Stimulated activated CD4-positive, alpha-beta T cell treated with anti-CD3 and anti-CD28 coated beads, Interleukin-15, amount 100 ng/mL, for 1 hour (primary cell): ENCODE measurements around the gene TMEM175.

Experiments
- DNase-seq, 2 donors: peaks; one replicate each; pipeline ENCODE4 v3.0.0-alpha.2; 2020; ENCODE audit warnings: low read depth in 1 of 2, low spot score in 1 of 2

TMEM175 gene

DNA sequence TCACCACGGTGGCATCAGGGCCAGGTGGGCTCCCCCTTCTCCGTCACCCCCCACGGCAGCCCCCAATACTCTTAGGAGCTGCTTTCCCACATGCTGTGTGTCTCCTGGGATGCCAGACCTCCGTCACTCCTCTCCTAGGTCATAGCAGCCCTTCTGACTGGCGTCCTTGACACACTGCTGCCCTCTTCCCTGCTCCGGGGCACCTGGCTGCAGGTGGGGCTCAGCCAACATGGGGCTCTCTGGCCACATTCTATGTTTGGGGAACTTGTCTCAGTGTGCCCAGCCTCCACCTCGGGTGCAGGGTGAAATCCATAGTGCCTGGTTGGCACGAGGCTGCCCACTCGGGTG is 13.8 kb downstream of the TMEM175 start:
- no peak for DNase-seq

DNA sequence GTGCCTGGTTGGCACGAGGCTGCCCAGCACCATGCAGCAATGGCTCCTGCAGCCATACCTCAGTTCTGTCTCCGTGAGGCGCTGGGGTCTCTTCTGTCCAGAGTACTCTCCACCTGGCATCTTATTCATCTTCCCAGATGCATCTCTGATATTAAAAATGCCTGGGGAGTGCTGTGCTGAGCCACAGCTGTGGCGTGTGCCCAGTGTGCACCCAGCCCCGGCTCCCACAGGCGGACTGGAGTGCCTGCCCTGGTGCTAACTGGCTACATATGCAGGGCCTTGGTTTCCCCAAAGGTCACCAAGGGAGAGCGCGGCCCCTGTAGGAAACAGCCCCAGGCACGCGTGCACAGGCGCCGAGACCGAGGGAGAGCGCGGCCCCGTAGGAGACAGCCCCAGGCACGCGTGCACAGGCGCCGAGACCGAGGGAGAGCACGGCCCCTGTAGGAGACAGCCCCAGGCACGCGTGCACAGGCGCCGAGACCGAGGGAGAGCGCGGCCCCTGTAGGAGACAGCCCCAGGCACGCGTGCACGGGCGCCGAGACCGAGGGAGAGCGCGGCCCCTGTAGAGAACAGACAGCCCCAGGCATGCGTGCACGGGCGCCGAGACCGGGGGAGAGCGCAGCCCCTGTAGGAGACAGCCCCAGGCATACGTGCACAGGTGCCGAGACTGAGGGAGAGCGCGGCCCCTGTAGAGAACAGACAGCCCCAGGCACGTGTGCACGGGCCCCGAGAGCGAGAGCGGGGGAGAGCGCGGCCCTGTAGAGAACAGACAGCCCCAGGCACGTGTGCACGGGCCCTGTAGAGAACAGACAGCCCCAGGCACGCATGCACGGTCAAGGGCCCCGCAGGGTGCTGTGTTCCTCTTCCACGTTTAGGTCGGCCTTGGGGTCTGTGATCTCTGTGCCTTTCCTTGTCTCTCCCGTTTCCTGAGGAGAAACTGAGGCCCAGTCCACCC is 14.5 kb downstream of the TMEM175 start:
- no peak for DNase-seq

DNA sequence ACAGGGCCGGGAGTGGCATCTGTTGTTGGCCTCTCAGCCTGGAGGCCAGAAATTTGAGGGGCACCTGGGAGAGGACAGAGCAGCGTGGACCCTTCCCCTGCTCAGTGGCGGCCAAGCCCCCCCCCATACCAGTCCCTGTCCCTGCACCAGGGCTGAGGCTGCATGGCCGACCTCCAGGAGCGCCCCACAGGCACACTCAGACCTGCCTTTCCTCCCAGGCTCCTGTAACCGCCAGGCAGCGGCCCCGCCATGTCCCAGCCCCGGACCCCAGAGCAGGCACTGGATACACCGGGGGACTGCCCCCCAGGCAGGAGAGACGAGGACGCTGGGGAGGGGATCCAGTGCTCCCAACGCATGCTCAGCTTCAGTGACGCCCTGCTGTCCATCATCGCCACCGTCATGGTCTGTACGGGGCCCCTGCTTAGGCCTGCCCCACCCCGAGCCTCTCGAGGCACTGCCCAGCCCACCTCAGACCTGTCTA is 15.3 kb downstream of the TMEM175 start:
- DNase-seq = no peak

DNA sequence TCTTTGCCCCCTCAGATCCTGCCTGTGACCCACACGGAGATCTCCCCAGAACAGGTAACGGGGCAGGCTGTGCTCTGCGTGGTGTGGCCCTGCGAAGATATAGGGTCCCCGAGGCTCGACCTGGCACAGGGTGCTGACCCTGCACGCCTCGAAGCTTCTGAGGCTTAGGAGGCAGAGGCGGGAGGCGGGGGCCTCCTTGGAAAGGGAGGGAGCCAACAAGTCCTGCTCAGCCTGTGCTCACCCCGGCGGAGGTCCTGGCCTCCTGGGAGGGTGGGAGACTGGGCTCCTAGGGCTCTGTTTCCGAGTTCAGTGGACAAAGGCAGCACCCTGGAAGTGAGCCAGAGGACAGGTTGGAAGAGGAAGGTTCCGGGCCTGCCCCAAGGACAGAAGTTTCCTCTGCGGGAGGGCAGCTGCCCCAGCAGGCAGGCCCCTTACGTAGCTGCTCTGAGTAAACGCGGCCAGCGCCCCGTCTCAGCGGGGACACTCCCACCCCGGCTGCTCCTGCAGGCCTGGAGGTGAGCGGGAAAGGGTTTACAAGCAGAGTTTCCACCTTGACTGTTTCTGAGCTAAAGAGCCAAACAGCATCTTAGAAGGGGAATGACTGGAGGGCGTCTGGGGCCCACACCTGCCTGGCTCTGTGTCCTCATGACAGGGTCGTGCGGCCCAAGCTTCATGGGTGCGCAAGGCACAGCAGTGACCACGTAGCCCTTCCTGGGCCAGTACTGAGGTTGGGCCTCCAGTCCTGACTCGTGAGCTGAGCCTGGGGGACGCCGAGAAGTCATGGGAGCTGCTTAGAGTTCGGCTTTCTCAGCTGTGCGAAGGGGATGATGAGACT is 16.1 kb downstream of the TMEM175 start:
- no peak for DNase-seq

DNA sequence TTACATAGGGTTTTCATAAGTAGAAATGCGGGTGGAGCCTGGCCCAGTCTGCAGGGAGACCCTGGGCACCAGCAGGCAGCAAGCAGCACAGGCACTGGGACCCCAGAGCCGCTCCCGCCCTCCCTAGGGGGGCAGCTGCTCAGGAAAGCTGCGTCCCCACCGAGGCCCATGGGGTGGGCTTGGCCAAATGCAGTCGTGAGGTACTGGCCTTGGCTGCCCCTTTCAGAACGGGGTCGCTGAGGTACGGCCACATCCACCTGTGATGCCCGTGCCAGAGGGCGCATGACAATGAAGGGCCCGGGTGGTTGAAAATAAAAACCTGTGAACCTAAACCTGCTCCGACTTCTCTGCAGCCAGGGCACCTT is 16.7 kb downstream of the TMEM175 start:
- DNase-seq = no peak

DNA sequence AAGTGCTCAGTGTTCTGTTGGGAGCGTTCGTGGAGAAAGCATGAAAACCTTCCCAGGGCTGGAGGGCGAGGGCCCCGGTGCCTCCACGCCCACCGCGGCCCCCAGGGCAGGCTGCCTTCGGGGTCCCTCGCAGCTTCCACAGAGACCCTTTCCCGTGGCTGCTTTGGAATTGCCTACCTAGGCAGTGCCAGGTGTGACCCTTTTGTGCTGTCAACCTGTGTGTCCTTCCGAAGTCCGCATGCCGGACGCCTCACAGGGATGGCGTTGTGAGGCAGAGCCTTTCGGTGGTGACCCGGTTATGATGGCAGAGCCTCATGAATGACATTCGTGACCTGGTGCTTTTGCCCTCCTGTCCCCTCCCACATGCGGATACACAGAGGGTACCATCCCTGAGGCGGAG is 17.4 kb downstream of the TMEM175 start:
- no peak for DNase-seq

DNA sequence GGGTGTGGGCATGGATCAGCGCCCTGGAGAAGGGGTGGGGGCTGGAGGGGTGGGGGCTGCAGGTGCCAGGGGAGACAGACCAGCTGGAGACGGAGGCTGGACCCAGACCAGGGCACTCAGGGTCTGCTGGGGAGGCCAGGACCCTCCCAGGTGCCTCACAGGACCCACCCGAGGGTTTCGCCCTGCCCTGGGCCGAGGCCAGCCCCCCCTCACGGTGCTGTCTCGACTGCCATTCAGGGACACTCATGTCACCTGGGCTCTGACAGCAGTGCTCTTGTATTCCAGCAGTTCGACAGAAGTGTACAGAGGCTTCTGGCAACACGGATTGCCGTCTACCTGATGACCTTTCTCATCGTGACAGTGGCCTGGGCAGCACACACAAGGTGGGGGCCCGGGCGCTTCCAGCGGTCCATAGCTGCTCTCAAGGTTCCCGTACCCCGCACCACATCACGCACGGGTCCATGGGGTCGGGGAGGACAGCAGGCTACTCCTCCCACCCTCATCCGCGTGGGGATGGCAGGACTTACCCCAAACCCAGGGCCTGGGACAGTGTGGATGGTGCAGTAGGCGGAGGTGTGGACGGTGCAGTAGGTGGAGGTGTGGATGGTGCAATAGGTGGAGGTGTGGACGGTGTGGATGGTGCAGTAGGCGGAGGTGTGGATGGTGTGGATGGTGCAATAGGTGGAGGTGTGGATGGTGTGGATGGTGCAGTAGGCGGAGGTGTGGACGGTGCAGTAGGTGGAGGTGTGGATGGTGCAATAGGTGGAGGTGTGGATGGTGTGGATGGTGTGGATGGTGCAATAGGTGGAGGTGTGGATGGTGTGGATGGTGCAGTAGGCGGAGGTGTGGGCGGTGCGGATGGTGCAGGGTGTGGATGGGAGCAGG is 18.1 kb downstream of the TMEM175 start:
- DNase-seq = no peak

DNA sequence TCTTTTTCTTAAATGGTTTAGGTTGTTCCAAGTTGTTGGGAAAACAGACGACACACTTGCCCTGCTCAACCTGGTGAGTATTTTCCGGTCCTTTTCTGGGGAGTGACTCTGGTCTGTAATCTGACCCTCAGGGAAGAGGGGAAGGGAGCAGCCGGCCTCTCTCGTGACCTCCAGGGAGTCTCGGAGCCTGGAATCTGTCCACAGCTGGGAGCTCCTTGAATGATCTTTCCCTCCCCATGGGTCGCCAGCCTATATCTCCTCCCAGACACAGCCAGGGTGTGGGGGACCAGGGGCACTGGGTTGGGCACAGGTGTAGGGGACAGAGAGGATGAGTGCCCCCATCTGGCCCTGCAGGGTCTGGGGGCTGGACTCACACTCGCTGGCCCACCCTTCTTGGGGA is 18.9 kb downstream of the TMEM175 start:
- DNase-seq = no peak

DNA sequence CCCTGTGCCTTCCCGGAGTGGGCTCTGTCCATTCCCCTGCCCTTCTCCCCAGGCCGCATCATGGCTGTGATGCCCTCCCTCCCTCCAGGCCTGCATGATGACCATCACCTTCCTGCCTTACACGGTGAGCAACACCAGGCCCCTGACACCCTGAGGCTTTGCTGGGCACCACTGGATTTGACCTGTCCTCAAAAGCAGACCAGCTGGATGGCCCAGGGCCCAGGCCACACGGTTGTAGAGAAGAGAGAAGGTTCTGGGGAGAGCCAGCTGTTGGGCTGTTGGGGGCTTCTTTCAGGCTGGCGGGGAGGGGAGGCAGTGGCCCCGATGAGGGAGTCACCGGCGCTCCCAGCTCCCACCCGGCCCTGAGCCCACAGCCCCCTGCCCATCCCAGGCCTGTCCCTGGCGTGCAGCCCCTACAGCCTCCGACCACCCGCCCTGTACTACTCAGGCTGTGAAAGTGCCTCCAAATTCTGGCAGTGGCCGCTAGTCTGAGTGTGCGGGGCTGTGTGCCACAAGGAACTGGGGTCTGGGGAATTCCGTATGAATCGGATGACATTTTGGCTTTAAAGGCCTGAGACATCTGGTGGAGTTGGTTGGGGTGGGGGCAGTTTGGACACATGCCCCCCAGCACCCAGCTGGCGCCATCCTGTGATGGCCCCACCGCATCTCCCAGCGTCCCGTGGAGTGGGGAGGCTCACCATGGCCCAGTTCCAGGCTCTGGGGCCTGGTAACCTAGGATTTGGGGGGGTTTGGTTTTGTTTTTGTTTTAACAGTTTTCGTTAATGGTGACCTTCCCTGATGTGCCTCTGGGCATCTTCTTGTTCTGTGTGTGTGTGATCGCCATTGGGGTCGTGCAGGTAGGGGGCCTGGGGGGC is 19.6 kb downstream of the TMEM175 start:
- no peak for DNase-seq

DNA sequence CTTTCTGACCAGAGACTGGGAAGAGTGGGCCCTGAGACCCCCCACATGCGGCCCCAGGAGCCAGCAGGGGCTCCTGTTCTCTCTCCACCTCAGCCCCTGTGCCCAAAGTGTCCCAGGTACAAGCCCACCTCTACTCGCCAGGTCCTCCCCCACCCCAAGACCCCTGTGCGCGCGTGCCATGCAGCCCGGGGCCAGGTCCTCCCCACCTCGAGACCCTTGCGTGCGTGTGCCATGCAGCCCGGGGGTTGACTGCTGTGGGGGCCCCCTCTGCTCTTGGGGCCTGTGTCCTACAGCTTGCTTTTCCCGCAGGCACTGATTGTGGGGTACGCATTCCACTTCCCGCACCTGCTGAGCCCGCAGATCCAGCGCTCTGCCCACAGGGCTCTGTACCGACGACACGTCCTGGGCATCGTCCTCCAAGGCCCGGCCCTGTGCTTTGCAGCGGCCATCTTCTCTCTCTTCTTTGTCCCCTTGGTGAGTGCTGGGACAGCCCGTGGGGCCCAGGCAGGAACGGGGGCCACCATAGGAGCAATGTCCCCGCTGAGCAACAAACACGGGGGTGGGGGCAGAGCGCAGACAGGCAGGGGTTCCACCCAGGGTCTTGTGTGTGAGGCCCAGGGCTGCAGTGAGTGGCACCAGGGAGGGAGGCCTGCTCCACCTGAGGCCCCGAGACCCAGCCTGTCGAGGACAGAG is 20.8 kb downstream of the TMEM175 start:
- DNase-seq = no peak

DNA sequence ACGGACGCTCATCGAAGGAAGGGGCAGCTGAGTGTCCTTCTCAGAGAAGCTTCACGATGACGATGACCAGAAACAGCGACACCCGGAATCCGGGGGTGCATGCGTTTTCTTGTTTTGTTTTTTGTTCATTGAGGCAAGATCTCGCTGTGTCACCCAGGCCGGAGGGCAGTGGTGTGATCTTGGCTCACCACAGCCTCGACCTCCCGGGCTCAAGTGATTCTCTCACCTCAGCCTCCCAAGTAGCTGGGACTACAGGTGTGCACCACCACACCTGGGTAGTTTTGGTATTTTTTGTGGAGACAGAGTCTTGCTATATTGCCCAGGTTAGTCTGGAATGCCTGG is 21.3 kb downstream of the TMEM175 start:
- DNase-seq = no peak

DNA sequence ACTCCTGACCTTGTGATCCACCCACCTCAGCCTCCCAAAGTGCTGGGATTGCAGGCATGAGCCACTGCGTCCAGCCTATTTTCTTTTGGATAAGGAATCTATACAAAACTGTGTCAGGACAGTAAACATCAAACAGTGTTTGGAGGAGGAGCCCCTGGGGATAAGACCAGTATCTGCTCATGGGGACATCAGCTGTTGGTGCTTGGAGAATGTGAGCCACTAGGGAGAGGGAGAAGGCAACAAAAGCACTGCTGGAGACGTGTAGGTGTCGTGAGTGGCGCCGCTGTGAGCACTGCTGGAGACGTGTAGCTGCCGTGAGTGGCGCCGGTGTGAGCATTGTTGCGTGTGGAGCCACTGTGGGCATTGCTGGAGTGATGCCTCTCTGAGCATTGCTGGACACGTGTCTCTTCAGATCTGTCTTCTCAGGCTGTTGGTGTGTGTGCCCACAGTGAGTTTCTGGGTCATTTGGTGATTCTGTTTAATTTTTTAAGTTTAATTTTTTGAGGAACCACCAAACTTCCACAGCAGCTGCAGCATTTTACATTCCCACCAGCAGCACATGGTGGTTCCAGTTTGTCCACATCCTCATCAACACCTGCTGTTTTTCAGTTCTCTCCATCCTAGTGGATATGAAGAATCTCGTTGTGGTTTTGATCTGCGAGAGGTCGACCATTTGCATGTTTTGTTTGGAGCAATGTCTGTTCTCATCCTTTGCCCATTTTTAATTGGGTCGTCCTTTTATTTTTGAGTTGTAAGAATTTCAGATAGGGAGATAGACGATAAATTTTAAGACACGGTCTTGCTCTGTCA is 22.2 kb downstream of the TMEM175 start:
- DNase-seq = no peak

DNA sequence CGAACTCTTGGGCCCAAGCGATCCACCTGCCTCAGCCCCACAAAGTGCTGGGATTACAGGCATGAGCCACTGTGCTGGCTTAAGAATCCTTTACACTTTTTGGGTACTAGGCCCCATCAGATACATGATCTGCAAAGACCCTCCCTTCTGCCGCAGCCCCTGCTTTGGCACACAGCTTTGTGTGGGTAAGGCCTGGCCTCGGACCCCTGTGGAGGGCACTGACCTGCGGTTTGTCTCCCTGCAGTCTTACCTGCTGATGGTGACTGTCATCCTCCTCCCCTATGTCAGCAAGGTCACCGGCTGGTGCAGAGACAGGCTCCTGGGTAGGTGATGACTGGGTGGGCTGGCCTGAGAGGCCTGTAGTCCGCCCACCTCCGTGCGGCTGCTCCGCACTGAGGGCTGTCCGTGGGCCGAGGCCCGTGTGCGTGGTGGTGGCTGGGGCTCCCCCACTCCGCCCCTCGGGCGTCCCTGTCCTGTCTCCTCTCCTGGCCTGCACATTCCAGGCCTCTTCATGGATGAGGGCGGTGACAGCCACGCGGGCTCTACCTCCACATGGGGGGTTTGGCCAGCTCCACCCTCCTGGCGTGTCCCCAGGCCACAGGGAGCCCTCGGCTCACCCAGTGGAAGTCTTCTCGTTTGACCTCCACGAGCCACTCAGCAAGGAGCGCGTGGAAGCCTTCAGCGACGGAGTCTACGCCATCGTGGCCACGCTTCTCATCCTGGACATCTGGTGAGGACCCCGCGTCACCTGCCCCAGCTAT is 23.1 kb downstream of the TMEM175 start:
- no peak for DNase-seq

DNA sequence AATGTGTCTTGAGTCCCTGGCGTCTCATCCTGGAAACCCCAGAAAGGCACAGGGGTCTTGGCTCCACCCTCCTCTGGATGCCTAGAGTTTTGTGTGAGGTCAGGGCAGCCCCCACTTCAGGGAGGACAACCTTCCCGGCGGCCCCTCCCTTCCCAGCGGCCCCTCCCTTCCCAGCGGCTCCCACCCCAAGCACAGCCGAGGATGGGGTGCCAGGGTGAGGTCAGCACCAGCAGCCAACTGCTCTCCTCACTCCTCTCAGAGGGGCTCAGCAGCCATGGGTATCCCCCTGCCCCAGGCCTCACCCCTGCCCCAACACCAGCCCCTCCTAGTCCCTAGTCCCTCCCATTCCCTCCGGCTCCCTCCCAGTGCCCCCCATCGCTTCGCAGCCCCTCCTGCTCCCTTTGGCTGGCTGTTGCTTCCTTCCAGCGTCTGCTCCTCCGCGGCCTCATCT is 23.7 kb downstream of the TMEM175 start:
- no peak for DNase-seq

DNA sequence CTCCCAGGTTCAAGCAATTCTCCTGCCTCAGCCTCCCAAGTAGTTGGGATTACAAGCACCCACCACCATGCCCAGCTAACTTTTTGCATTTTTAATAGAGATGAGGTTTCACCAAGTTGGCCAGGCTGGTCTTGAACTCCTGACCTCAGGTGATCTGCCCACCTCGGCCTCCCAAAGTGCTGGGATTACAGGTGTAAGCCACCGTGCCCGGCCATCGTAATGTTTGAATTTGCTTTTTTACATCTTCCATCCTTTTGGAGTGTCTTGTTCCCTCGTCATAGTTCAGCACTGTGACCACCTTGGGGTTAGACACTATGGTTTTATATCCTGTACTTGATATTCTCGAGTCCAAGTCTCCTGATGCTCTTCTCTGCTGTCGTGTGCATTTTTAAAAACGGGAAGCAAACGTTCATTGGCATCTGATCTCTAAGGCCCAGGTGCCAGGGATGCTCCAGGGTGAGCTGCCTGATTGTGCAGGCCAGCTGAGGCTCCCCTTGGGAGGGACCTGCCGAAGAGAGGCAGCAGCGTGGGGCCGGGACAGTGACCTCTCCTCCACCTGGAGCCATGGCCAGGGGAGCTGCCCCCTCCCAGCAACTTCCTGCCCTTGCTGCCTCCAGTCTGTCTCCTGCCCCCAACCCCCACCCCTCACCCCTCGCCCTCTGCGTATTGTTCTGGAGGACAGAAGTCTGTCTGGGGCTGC is 24.4 kb downstream of the TMEM175 start:
- DNase-seq = no peak

DNA sequence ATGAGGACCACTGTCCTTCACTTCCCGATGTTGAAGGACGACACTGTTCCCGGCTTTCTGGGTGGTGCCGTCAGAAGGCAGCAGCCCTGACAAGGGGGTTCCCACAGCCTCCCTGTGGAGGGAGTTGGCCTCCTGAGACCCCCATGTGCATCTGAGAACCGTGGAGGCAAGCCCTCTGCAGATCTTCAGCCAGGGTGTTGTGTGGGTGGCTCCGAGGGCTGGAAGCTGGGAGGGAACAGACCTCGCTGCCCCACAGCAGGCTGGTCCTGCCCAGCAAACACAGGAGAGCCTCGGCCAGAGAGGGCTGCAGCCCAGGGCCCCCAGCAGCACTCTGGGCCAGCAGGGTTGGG is 24.9 kb downstream of the TMEM175 start:
- no peak for DNase-seq

DNA sequence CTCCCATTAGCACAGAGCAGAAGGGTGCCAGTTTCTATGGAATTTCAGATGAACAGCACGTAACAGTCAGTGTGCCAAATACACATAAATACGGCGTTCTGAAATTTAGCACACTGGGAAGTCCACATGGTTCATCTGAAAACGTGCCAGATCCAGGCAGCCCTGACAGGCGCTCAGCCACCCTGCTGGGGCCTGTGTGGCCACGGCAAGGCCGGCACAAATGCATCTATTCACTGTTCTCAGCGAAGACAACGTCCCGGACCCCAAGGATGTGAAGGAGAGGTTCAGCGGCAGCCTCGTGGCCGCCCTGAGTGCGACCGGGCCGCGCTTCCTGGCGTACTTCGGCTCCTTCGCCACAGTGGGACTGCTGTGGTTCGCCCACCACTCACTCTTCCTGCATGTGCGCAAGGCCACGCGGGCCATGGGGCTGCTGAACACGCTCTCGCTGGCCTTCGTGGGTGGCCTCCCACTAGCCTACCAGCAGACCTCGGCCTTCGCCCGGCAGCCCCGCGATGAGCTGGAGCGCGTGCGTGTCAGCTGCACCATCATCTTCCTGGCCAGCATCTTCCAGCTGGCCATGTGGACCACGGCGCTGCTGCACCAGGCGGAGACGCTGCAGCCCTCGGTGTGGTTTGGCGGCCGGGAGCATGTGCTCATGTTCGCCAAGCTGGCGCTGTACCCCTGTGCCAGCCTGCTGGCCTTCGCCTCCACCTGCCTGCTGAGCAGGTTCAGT is 25.5 kb downstream of the TMEM175 start:
- no peak for DNase-seq
